WI38 (cell line): ENCODE results near the gene SLC25A28.

ENCODE experiments used
- H3K4me3 ChIP-seq: 2 replicates; pipeline ENCODE4 v1.5.1; 2011; ENCODE audit warnings: low read depth, mild to moderate bottlenecking, control low read depth, low read length
- TF ChIP-seq, protein P1 (sequence below): IDR thresholded peaks from 2 replicates; pipeline ENCODE4 v1.5.1; 2012; ENCODE audit warnings: low read depth, mild to moderate bottlenecking, control low read depth, low read length

The SLC25A28 gene

DNA sequence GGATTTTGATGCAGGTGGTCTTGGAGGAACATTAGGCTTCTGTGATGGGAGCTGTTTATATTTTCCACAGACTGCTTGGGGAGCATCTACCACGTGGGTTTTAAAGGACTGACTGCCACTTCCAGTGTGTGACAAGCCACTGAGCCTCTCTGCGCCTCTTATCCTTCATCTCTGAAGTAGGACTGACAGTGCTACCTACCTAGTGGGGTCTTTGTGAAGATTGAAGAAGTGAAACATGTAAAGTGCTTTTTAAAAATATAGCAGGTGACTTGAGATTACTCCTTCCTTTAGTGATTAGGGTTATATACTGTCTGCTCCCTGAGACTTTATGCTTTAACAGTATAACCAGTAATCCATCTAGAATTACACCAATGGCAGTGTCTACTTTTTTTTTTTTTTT, 57.6 kb downstream of the SLC25A28 start:
- TF ChIP-seq, protein P1, sequence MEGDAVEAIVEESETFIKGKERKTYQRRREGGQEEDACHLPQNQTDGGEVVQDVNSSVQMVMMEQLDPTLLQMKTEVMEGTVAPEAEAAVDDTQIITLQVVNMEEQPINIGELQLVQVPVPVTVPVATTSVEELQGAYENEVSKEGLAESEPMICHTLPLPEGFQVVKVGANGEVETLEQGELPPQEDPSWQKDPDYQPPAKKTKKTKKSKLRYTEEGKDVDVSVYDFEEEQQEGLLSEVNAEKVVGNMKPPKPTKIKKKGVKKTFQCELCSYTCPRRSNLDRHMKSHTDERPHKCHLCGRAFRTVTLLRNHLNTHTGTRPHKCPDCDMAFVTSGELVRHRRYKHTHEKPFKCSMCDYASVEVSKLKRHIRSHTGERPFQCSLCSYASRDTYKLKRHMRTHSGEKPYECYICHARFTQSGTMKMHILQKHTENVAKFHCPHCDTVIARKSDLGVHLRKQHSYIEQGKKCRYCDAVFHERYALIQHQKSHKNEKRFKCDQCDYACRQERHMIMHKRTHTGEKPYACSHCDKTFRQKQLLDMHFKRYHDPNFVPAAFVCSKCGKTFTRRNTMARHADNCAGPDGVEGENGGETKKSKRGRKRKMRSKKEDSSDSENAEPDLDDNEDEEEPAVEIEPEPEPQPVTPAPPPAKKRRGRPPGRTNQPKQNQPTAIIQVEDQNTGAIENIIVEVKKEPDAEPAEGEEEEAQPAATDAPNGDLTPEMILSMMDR, result no peak
- no peak overlapping the region for H3K4me3 ChIP-seq
